Activated CD4-positive, alpha-beta T cell treated with anti-CD3 and anti-CD28 coated beads for 36 hours (primary cell): ENCODE data around the gene DLD. TPM values are rescaled to one million over a fixed set of nuclear protein-coding genes. Genes with fewer than 3 reads are reported as not detected.
"Not testable (repeated sequence)": the region's sequence is repeated elsewhere in the genome, so short reads cannot be mapped to it uniquely, and the experiment has no call there.

Source experiments
- ATAC-seq: fragments of 200-7000 bp; cut with Tn5 transposase; one replicate; pipeline ENCODE4 v1.10.0; 2021; ENCODE audit warnings: mild to moderate bottlenecking, moderate library complexity
- CTCF ChIA-PET: fragments of 350-600 bp; sonication (Branson Sonifier 250); formaldehyde crosslinking; loops from one replicate; lab custom pipeline; 2021; ENCODE audit warnings: antibody characterized with exemption; lab: Charles Lee
- POLR2A ChIA-PET: fragments of 350-600 bp; sonication (Branson Sonifier 250); formaldehyde crosslinking; loops from one replicate; lab custom pipeline; 2021; ENCODE audit warnings: antibody characterized with exemption, inconsistent platforms; lab: Charles Lee
- DNase-seq: peaks from one replicate; pipeline ENCODE4 v3.0.0-alpha.2; 2020
- H3K27ac Mint-ChIP-seq: one replicate; pipeline ENCODE4 v1.8.0; 2021; ENCODE audit warnings: mixed read lengths
- H3K27me3 Mint-ChIP-seq: one replicate; pipeline ENCODE4 v1.8.0; 2021; ENCODE audit warnings: mixed read lengths
- H3K36me3 Mint-ChIP-seq: one replicate; pipeline ENCODE4 v1.8.0; 2021; ENCODE audit warnings: low read depth, mixed read lengths
- H3K4me1 Mint-ChIP-seq: one replicate; pipeline ENCODE4 v1.8.0; 2021; ENCODE audit warnings: mixed read lengths
- H3K4me3 Mint-ChIP-seq: one replicate; pipeline ENCODE4 v1.8.0; 2021; ENCODE audit warnings: mild to moderate bottlenecking, moderate library complexity, mixed read lengths
- H3K9me3 Mint-ChIP-seq: one replicate; pipeline ENCODE4 v1.8.0; 2021; ENCODE audit warnings: low read depth, mixed read lengths
- intact Hi-C, 2 experiments: fragments of 100-400 bp; cut with DNase I in 1 of 2; cut with micrococcal nuclease in 1 of 2; formaldehyde crosslinking; loops; one replicate each; pipeline versions ENCODE4 v1.14.2 to v1.15.1; 2022 to 2024; cut with DNase I, micrococcal nuclease
- total RNA-seq, 2 experiments: library from RNA; stranded (reverse); gene quantifications; one replicate each; pipeline ENCODE4 v1.2.3, GENCODE V29; 2021

DLD gene, protein sequence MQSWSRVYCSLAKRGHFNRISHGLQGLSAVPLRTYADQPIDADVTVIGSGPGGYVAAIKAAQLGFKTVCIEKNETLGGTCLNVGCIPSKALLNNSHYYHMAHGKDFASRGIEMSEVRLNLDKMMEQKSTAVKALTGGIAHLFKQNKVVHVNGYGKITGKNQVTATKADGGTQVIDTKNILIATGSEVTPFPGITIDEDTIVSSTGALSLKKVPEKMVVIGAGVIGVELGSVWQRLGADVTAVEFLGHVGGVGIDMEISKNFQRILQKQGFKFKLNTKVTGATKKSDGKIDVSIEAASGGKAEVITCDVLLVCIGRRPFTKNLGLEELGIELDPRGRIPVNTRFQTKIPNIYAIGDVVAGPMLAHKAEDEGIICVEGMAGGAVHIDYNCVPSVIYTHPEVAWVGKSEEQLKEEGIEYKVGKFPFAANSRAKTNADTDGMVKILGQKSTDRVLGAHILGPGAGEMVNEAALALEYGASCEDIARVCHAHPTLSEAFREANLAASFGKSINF
- total RNA-seq, result 100 to 1,000 TPM in 1 of 2 experiments, 10 to 100 TPM in 1; 71.4 to 101 TPM

DNA sequence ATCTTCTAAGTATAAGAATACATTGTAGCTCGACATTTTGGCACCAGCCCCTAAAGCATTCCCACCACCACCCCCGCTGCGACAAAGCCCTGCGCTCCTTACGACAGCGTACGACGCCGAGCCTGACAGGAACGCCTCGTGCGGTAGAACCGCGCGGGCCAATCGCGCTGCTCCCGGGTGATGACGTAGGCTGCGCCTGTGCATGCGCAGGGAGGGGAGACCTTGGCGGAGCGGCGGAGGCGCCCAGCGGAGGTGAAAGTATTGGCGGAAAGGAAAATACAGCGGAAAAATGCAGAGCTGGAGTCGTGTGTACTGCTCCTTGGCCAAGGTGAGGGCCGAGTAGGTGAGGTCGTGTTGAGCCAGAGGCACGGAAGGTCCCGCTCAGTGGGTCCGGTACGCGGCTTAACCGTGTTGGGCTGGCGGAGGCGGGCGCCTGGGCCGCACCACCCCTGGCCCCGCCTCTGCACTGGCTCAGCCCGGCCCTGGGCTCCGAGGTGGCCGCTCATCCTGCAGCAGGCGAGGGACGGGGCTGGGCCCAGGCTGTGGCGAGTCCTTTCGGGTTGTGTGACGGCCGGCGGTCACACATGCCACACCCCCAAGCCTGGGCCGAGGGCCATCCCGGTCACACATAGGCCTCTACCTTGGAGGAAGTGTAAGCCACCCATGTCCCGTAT is at the start of gene DLD:
DLD (plus strand) TSS at position 222 of the 674 bp plus-strand sequence; CDS start at position 290, 68 bp downstream.
- Mint-ChIP-seq H3K4me3 (peak within 1 kb of the TSS; percentile 79), H3K27me3 (no peaks in the 10 kb centered on the region), H3K4me1 (peaks cover 40% of the 10 kb centered on the region)

DNA sequence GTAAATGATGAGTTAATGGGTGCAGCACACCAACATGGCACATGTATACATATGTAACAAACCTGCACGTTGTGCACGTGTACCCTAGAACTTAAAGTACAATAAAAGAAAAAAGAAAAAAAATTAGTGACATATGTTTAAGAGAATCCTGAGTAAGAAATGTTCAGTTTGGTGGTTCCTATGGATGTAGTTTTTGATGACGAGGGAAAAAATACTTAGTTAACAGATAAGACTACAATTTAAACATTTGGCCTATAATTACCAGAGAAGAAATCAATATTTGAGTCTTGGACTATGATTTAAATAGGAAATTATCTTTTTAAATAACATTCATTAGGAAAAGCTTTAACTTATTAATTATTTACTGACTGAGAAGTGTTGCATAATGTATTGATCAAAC is 48.8 kb upstream of the DLD start:
- H3K36me3 Mint-ChIP-seq, result no peaks in the 10 kb centered on the region
- CTCF ChIA-PET, result no interaction called here

More for the DNA sequence above, at the start of gene DLD:
- peak within 1 kb of the TSS; percentile 92 for H3K27ac Mint-ChIP-seq
- ATAC-seq (peak; percentile 98), DNase-seq (peak; percentile 97)
- H3K36me3 Mint-ChIP-seq, result peaks cover 27% of the 10 kb centered on the region
- POLR2A ChIA-PET, result interaction anchor here (0.7 to 1.1 kb wide), 2 partner anchors 148 to 415 kb away, joined by 3 to 4 read pairs; no protein-coding TSS in a partner anchor
- H3K9me3 Mint-ChIP-seq, result peaks cover 4% of the 10 kb centered on the region
- intact Hi-C loops, result loop anchor here (1.0 to 5.0 kb wide), 5 partner anchors 148 to 1230 kb away; partner anchors contain the start of genes COG5 (in 2 of the 2), DUS4L (in 2 of the 2), BCAP29 (in 1 of the 2) and CCDC71L (in 1 of the 2)
- CTCF ChIA-PET, result interaction anchor here (1.0 to 4.5 kb wide), 6 partner anchors 9 to 725 kb away, joined by 3 to 43 read pairs (median 4); no protein-coding TSS in a partner anchor

DNA sequence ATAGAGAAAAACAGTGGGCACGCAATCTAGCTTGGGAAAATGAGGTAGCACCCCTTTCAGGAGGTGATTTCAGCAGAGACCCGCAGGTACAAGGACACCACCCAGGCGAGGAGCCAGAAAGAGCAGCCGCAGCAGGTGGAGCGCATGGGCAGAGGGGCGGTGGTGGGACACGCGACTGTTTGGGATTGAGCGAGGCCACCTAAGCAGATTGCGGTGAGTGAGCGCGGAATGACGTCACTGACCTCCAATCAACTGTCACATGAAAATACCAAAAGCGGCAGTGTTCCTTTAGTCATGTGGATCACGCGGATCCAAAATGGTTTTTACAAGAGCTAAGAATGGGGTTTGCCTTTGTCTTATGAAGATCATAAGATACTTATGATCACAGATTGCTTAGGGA is 47.8 kb upstream of the DLD start:
- H3K36me3 Mint-ChIP-seq, result no peaks in the 10 kb centered on the region
- ChIA-PET POLR2A (no interaction called here), CTCF (interaction anchor here (0.6 to 1.3 kb wide), 2 partner anchors 32 kb away, joined by 3 read pairs; no protein-coding TSS in a partner anchor)
- intact Hi-C loops, result no loop called here
- ATAC-seq (no peak), DNase-seq (no peak)
- no peak overlapping the region for H3K4me3 Mint-ChIP-seq
- no peak overlapping the region for H3K27ac Mint-ChIP-seq
- H3K27me3 Mint-ChIP-seq, result peaks cover 3% of the 10 kb centered on the region
- peaks cover 3% of the 10 kb centered on the region for H3K9me3 Mint-ChIP-seq
- no peaks in the 10 kb centered on the region for H3K4me1 Mint-ChIP-seq

More for the DNA sequence above, 48.8 kb upstream of the DLD start:
- H3K27ac Mint-ChIP-seq, result no peak overlapping the region
- intact Hi-C loops, result no loop called here
- no peaks in the 10 kb centered on the region for H3K4me1 Mint-ChIP-seq
- H3K4me3 Mint-ChIP-seq, result no peak overlapping the region
- H3K27me3 Mint-ChIP-seq, result peaks cover 3% of the 10 kb centered on the region
- peaks cover 3% of the 10 kb centered on the region for H3K9me3 Mint-ChIP-seq
- ATAC-seq (no peak), DNase-seq (no peak)
- POLR2A ChIA-PET, result no interaction called here

DNA sequence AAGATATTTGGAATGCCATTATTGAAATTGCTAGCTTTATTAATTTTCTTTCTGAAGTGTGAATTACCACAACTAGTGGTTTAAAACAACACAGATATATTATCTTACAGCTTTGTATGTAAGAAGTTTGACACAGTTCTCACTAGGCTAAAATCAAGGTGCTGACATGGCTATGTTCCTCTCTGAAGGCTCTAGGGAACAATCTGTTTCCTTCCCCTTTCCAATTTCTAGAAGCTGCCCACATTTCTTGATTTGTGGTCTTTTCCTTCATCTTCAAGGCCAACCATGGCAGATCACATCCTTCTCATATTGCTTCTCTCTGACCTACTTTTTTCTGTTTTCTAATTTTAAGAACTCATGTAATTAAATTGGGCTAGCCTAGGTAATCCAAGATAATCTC is 44.7 kb upstream of the DLD start:
- Mint-ChIP-seq H3K4me1 (no peaks in the 10 kb centered on the region), H3K27me3 (no peaks in the 10 kb centered on the region), H3K36me3 (no peaks in the 10 kb centered on the region), H3K9me3 (no peaks in the 10 kb centered on the region), H3K4me3 (no peak overlapping the region), H3K27ac (no peak overlapping the region)
- no peak for ATAC-seq
- DNase-seq, result no peak
- intact Hi-C loops, result no loop called here
- ChIA-PET POLR2A (no interaction called here), CTCF (interaction anchor here (0.6 to 1.3 kb wide), 5 partner anchors 9 to 987 kb away, joined by 3 to 6 read pairs (median 3); no protein-coding TSS in a partner anchor)

DNA sequence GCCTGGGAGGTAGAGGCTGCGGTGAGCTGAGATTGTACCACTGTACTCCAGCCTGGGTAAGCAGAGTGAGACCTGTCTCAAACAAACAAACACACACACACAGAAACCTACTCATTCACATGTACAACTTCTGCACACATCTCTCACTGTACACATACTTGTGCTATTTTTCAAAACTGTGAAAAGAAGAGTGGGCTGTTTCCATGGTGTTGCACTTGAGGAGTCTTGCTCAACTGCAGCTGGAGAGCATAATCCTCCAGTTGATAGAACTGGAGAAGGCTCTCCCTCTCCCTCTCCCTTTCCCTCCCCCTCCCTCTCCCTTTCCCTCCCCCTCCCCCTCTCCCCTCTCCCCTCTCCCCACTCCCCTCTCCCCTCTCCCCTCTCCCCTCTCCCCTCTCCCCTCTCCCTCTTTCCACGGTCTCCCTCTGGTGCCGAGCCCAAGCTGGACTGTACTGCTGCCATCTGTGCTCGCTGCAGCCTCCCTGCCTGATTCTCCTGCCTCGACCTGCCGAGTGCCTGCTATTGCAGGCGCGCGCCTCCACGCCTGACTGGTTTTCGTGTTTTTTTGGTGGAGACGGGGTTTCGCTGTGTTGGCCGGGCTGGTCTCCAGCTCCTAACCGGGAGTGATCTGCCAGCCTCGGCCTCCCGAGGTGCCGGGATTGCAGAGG is 43.7 kb upstream of the DLD start:
- ChIA-PET CTCF (no interaction called here), POLR2A (no interaction called here)
- Mint-ChIP-seq H3K36me3 (no peaks in the 10 kb centered on the region), H3K9me3 (no peaks in the 10 kb centered on the region), H3K4me1 (no peaks in the 10 kb centered on the region), H3K27me3 (no peaks in the 10 kb centered on the region), H3K27ac (no peak overlapping the region), H3K4me3 (no peak overlapping the region)
- ATAC-seq (no peak), DNase-seq (no peak)
- intact Hi-C loops, result no loop called here

DNA sequence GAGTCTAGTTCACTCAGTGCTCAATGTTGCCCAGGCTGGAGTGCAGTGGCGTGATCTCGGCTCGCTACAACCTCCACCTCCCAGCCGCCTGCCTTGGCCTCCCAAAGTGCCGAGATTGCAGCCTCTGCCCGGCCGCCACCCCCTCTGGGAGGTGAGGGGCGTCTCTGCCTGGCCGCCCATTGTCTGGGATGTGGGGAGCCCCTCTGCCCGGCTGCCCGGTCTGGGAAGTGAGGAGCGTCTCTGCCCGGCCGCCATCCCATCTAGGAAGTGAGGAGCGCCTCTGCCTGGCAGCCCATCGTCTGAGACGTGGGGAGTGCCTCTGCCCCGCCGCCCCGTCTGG is 43.2 kb upstream of the DLD start:
- not testable (repeated sequence) for DNase-seq, H3K27me3 Mint-ChIP-seq, H3K36me3 Mint-ChIP-seq

DNA sequence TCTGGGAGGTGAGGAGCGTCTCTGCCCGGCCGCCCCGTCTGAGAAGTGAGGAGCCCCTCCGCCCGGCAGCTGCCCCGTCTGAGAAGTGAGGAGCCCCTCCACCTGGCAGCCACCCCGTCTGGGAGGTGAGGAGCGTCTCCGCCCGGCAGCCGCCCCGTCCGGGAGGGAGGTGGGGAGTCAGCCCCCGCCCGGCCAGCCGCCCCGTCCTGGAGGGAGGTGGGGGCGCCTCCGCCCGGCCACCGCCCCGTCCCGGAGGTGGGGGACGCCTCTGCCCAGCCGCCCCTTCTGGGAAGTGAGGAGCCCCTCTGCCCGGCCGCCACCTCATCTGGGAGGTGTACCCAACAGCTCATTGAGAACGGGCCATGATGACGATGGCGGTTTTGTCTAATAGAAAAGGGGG is 42.8 kb upstream of the DLD start:
- DNase-seq, H3K36me3 Mint-ChIP-seq, CTCF ChIA-PET, H3K4me3 Mint-ChIP-seq, ATAC-seq, H3K27ac Mint-ChIP-seq, H3K27me3 Mint-ChIP-seq, H3K4me1 Mint-ChIP-seq, intact Hi-C loops, H3K9me3 Mint-ChIP-seq, POLR2A ChIA-PET: not testable (repeated sequence)

More for the DNA sequence above, 43.2 kb upstream of the DLD start:
- H3K4me3 Mint-ChIP-seq, ATAC-seq, H3K4me1 Mint-ChIP-seq, POLR2A ChIA-PET, H3K9me3 Mint-ChIP-seq, intact Hi-C loops, H3K27ac Mint-ChIP-seq, CTCF ChIA-PET: not testable (repeated sequence)

DNA sequence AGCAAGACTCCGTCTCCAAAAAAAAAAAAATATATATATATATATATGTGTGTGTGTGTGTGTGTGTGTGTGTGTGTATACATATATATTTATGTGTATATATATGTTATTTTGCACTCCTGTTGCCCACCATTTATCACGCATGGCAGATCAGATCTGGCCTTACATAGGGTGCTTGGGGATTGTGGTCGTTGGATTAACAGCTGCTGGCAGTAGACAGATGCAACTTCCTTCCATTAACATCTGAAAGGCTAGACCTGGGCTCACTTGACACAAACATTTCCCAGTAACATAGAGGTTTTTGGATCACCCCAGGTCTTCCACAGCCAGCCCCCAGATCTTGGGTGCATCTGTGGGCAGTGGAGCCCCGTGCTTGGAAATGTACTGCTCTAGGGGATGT is 40.8 kb upstream of the DLD start:
- ChIA-PET POLR2A (no interaction called here), CTCF (no interaction called here)
- H3K9me3 Mint-ChIP-seq, result no peaks in the 10 kb centered on the region
- H3K27me3 Mint-ChIP-seq, result no peaks in the 10 kb centered on the region
- DNase-seq (no peak), ATAC-seq (no peak)
- H3K27ac Mint-ChIP-seq, result no peak overlapping the region
- intact Hi-C loops, result no loop called here
- H3K4me1 Mint-ChIP-seq, result peaks cover 5% of the 10 kb centered on the region
- H3K4me3 Mint-ChIP-seq, result no peak overlapping the region
- H3K36me3 Mint-ChIP-seq, result no peaks in the 10 kb centered on the region

DNA sequence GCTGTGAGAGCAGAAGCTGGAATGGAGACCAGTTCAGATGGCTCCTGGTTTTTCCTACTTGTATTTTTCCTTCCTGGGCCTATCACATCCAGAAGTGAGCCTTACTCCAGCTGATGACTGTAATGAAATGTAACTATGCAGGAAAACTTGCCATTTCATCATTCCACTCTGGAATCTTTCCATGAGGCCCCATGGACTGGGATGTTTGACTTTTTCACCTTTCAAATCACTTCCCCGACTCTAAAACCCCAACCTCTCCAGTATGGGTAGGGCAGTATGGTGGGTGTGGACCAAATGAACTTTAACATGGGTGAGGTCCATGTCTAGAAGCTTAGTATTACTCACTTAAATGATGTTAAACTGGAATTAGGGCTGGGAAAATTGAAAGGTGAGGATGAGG is 40.3 kb upstream of the DLD start:
- CTCF ChIA-PET, result no interaction called here
- intact Hi-C loops, result no loop called here

DNA sequence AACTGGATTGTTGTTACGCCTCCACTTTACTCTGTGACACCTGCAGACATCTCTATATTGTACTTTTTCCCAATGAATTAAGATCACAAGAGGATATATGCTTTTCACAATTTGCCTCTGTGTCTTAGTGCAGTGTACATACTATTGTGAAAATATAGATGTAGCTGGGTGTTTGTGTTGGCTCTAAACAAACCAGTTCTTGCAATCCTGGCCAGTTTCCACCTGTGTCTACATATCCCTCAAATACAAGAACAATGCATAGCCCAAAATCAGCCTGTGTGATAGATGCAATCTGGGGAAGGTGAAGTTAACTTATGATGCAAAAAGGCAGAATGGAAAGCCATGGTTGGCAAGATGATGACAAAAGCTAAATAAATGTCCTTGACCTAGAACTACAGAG is 36.5 kb upstream of the DLD start:
- no peaks in the 10 kb centered on the region for H3K36me3 Mint-ChIP-seq
- intact Hi-C loops, result no loop called here
- H3K27ac Mint-ChIP-seq, result no peak overlapping the region
- no peak overlapping the region for H3K4me3 Mint-ChIP-seq
- ATAC-seq (no peak), DNase-seq (no peak)
- ChIA-PET POLR2A (no interaction called here), CTCF (no interaction called here)
- H3K4me1 Mint-ChIP-seq, result peaks cover 40% of the 10 kb centered on the region
- no peaks in the 10 kb centered on the region for H3K9me3 Mint-ChIP-seq
- H3K27me3 Mint-ChIP-seq, result no peaks in the 10 kb centered on the region

More for the DNA sequence above, 40.3 kb upstream of the DLD start:
- H3K27ac Mint-ChIP-seq, result no peak overlapping the region
- POLR2A ChIA-PET, result no interaction called here
- peaks cover 8% of the 10 kb centered on the region for H3K4me1 Mint-ChIP-seq
- H3K36me3 Mint-ChIP-seq, result no peaks in the 10 kb centered on the region
- no peak overlapping the region for H3K4me3 Mint-ChIP-seq
- no peak for ATAC-seq
- H3K9me3 Mint-ChIP-seq, result no peaks in the 10 kb centered on the region
- H3K27me3 Mint-ChIP-seq, result no peaks in the 10 kb centered on the region
- DNase-seq, result no peak

DNA sequence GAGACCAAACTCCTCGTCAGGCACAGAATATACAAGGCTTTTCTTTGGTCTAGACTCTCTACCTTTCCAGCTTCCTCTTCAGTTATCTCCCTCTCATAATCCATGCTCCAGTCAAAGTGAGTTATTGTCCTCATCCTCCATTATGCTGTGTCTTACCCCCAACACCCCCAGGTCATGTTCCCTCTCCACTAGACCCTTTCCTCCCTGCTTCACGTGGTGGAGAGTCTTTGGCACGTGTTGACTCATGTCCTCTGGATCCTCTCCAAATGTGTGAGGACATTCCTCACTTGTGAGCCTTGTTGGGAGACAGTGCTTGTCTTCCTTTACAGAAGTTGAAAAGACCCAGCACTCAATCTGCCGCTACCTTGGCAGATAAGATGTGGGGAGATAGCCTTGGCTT is 36.0 kb upstream of the DLD start:
- Mint-ChIP-seq H3K27ac (no peak overlapping the region), H3K4me1 (peaks cover 43% of the 10 kb centered on the region), H3K27me3 (no peaks in the 10 kb centered on the region), H3K9me3 (no peaks in the 10 kb centered on the region), H3K4me3 (no peak overlapping the region), H3K36me3 (no peaks in the 10 kb centered on the region)
- POLR2A ChIA-PET, result no interaction called here
- intact Hi-C loops, result no loop called here
- no peak for ATAC-seq
- DNase-seq, result no peak
- CTCF ChIA-PET, result interaction anchor here (1.1 kb wide), 1 partner anchor 9 kb away, joined by 3 read pairs; no protein-coding TSS in a partner anchor
